K562 (cell line): ENCODE results near the gene CEP78. TPM values are rescaled to one million over a fixed set of nuclear protein-coding genes. Genes with fewer than 3 reads are reported as not detected.

Source experiments
- ATAC-seq: fragments of 200-7000 bp; cut with Tn5 transposase; 3 replicates; pipeline ENCODE4 v1.9.1; 2020; ENCODE audit warnings: moderate library complexity
- BruUV-seq: library from RNA; stranded (reverse); fragments of 400-500 nt; replicated peaks from 2 replicates; lab custom pipeline; 2021; lab: Mats Ljungman, UMichigan
- CTCF ChIA-PET: fragments of 300-600 bp; formaldehyde crosslinking; extraction: SDS; loops from one replicate; lab custom pipeline; 2021; ENCODE audit warnings: low intra/inter-chr PET ratio; lab: Yijun Ruan, JAX
- POLR2A ChIA-PET: fragments of 300-600, 350-650 bp; sonication (Branson Sonifier 250); formaldehyde crosslinking; extraction: SDS; loops from one replicate; lab custom pipeline; 2021; ENCODE audit warnings: antibody characterized with exemption, inconsistent platforms; lab: Yijun Ruan, JAX
- DNase-seq, 4 experiments: peaks; one replicate each; pipeline versions ENCODE4 v3.0.0 to v3.0.0-alpha.2; 2011 to 2018; ENCODE audit warnings: low spot score in 3 of 4, mixed read lengths in 3 of 4; ENCODE audit errors: extremely low read depth in 1 of 4
- FAIRE-seq: peaks from 2 replicates; lab custom pipeline; 2011; peaks lifted over from hg19 to GRCh38; lab: Jason Lieb, UNC
- H2AFZ ChIP-seq: 2 replicates; pipeline ENCODE4 v1.6.0; 2011; ENCODE audit warnings: low read depth, low read length, control low read depth, inconsistent platforms
- H3K27ac ChIP-seq: fragments of 200-600 bp; 3 replicates; pipeline ENCODE4 v1.8.0; 2011; ENCODE audit warnings: low read depth, mild to moderate bottlenecking, control low read depth, inconsistent platforms, low read length, moderate library complexity, mixed read lengths; ENCODE audit errors: extremely low read depth
- H3K27me3 ChIP-seq, 2 experiments: fragments of 300-600 bp in 1 of 2; 2 replicates in 1 of 2; 3 replicates in 1 of 2; pipeline versions ENCODE4 v1.6.0 to v1.8.0; 2011; ENCODE audit warnings: inconsistent platforms in 2 of 2, low read length in 2 of 2, mild to moderate bottlenecking in 1 of 2, mixed read lengths in 1 of 2, moderate library complexity in 1 of 2; ENCODE audit not compliant: control insufficient read depth in 2 of 2, insufficient read depth in 2 of 2
- H3K36me3 ChIP-seq: fragments of 300-600 bp; 3 replicates; pipeline ENCODE4 v1.8.0; 2011; ENCODE audit warnings: mild to moderate bottlenecking, low read length, inconsistent platforms; ENCODE audit not compliant: control insufficient read depth, insufficient read depth
- H3K4me1 ChIP-seq, 2 experiments: fragments of 200-600 bp in 1 of 2; replicated peaks in 1 of 2; 2 replicates in 1 of 2; 3 replicates in 1 of 2; pipeline versions ENCODE4 v1.5.1 to v1.8.0; 2011; ENCODE audit warnings: inconsistent platforms in 2 of 2, low read length in 2 of 2, mild to moderate bottlenecking in 1 of 2, mixed read lengths in 1 of 2, moderate library complexity in 1 of 2; ENCODE audit not compliant: control insufficient read depth in 2 of 2, insufficient read depth in 2 of 2
- H3K4me2 ChIP-seq: 2 replicates; pipeline ENCODE4 v1.6.1; 2011; ENCODE audit warnings: low read length, control low read depth, inconsistent platforms, mixed read lengths; ENCODE audit not compliant: insufficient read depth
- H3K4me3 ChIP-seq: fragments of 200-600 bp; sonication (generic), shearing (Covaris generic); 2 replicates; pipeline ENCODE4 v1.5.1; 2016; ENCODE audit warnings: control low read depth, inconsistent platforms
- H3K79me2 ChIP-seq: fragments of 200-600 bp; 3 replicates; pipeline ENCODE4 v1.8.0; 2011; ENCODE audit warnings: low read length, inconsistent platforms; ENCODE audit not compliant: control insufficient read depth, insufficient read depth
- H3K9ac ChIP-seq, 2 experiments: 2 replicates each; pipeline versions ENCODE4 v1.6.0 to v1.6.1; 2011; ENCODE audit warnings: low read depth in 2 of 2, low read length in 2 of 2, control low read depth in 1 of 2, inconsistent platforms in 1 of 2, mild to moderate bottlenecking in 1 of 2, mixed read lengths in 1 of 2; ENCODE audit not compliant: insufficient read depth in 1 of 2
- H3K9me1 ChIP-seq: one replicate; pipeline ENCODE4 v1.6.0; 2011; ENCODE audit warnings: inconsistent platforms, mild to moderate bottlenecking, low read length, moderate library complexity; ENCODE audit not compliant: control insufficient read depth, insufficient read depth
- H3K9me3 ChIP-seq: replicated peaks from 2 replicates; pipeline ENCODE4 v1.5.1; 2011; ENCODE audit warnings: low read depth, low read length, inconsistent platforms; ENCODE audit not compliant: control insufficient read depth, insufficient read depth
- H4K20me1 ChIP-seq: replicated peaks from 2 replicates; pipeline ENCODE4 v1.6.1; 2011; ENCODE audit warnings: low read length, inconsistent platforms, mixed read lengths; ENCODE audit not compliant: control insufficient read depth, insufficient read depth
- FOXM1 ChIP-seq, 2 experiments: fragments of 450-650 bp in 1 of 2; sonication (generic) in 1 of 2; formaldehyde crosslinking in 1 of 2; IDR thresholded peaks; 2 replicates each; pipeline versions ENCODE4 v1.6.1 to v1.9.0; 2017 to 2022; ENCODE audit warnings: low read depth in 2 of 2, mild to moderate bottlenecking in 2 of 2, missing genetic modification reagents in 1 of 2, moderate library complexity in 1 of 2
- HSF4 ChIP-seq: fragments of 250-450 bp; sonication (Bioruptor Pico); IDR thresholded peaks from 2 replicates; pipeline ENCODE4 v2.1.2; 2022; ENCODE audit warnings: mild to moderate bottlenecking, moderate library complexity, borderline replicate concordance
- NBN ChIP-seq: fragments of 450-650 bp; IDR thresholded peaks from 2 replicates; pipeline ENCODE4 v1.6.1; 2016; ENCODE audit warnings: low read depth, mild to moderate bottlenecking
- RBBP5 ChIP-seq: fragments of 200-600 bp; sonication (generic); IDR thresholded peaks from 2 replicates; pipeline ENCODE4 v1.6.1; 2012; ENCODE audit warnings: borderline replicate concordance, mild to moderate bottlenecking, low read length, control low read depth, inconsistent platforms; ENCODE audit not compliant: insufficient read depth, poor library complexity, severe bottlenecking
- ZBTB26 ChIP-seq: fragments of 450-650 bp; formaldehyde crosslinking; IDR thresholded peaks from 2 replicates; pipeline ENCODE4 v1.4.0; 2022; ENCODE audit warnings: missing genetic modification characterization
- WGBS: fragments of 100-300 bp; shearing (Covaris generic); methylation state at CpG from one replicate; pipeline ENCODE4 v1.1.6; 2016; ENCODE audit warnings: low coverage, mixed read lengths; ENCODE audit not compliant: insufficient coverage; ENCODE audit errors: missing lambda C conversion rate; 5-methylcytosine and 5-hydroxymethylcytosine counted together
- in situ Hi-C: fragments of 300-500 bp; cut with MboI; formaldehyde crosslinking; loops from 4 replicates; pipeline ENCODE4 v1.15.0; 2018; ENCODE audit warnings: inconsistent platforms, mixed read lengths
- intact Hi-C: fragments of 100-400 bp; cut with micrococcal nuclease; formaldehyde crosslinking; loops from 2 replicates; pipeline ENCODE4 v1.14.2; 2022
- polyA plus RNA-seq, 8 experiments: library from polyadenylated mRNA; depleted of rRNA in 4 of 8; stranded (reverse) in 5 of 8; unstranded in 3 of 8; fragments of >200 nt; fragmentation: Nextera tagmentation in 2 of 8; fragmentation: Illumina TruSeq in 1 of 8; extraction: Ambion mirVana in 2 of 8; extraction: Trizol in 1 of 8; gene quantifications; 2 replicates each; pipeline versions ENCODE4 v1.2.1 to v1.2.3, GENCODE V29; 2011 to 2014; ENCODE audit warnings: inconsistent platforms in 1 of 8, missing spikeins in 1 of 8
- total RNA-seq, 7 experiments: library from RNA; depleted of rRNA in 6 of 7; stranded (reverse); fragments of >200 nt in 6 of 7; fragmentation: Illumina TruSeq in 2 of 7; extraction: Trizol in 2 of 7; gene quantifications; 2 replicates each; pipeline versions ENCODE4 v1.2.1 to v1.2.3, GENCODE V29; 2011 to 2021; ENCODE audit warnings: low replicate concordance in 1 of 7

Gene CEP78
- total and polyA plus RNA-seq, 9 of the 15 experiments (the other 6 are each of a cell fraction or from before 2014, with no cell fraction given) = 3.5 to 26.0 (median 21.5) TPM

GRCh38 chr9:78210841-78211301, 25.0 kb upstream of the CEP78 start:
- POLR2A ChIA-PET = interaction anchor here (0.7 kb wide), 1 partner anchor 10 kb away, joined by 3 read pairs; no protein-coding TSS in a partner anchor
- H3K9me1 ChIP-seq = no peaks in the 10 kb centered on the region

More at GRCh38 chr9:78210841-78211301, 25.0 kb upstream of the CEP78 start:
- TF ChIP-seq ZBTB26 (CRISPR knock-in tag) = no peak
- no peak for TF ChIP-seq HSF4 (CRISPR knock-in tag)
- TF ChIP-seq FOXM1 (IDR thresholded peaks at IDR 0.05; ENCODE audit: low read depth) = no peak
- no peak for TF ChIP-seq FOXM1 (CRISPR knock-in tag; IDR thresholded peaks at IDR 0.05; ENCODE audit: low read depth)
- no peak for TF ChIP-seq RBBP5
- TF ChIP-seq NBN = no peak
- Histone ChIP-seq H3K36me3 (no peaks in the 10 kb centered on the region), H3K4me2 (no peak overlapping the region), H3K4me1 (no peaks in the 10 kb centered on the region), H3K4me3 (no peak overlapping the region), H4K20me1 (no peaks in the 10 kb centered on the region), H3K9me3 (no peaks in the 10 kb centered on the region), H2AFZ (no peak overlapping the region), H3K79me2 (no peaks in the 10 kb centered on the region), H3K27me3 (peaks cover 0 to 8% of the 10 kb centered on the region in 2 experiments; a peak in 1 of 5 replicates), H3K27ac (no peak overlapping the region), H3K9ac (no peak overlapping the region)
- DNase-seq = no peak
- in situ Hi-C loops (no loop called here), intact Hi-C loops (no loop called here)
- CTCF ChIA-PET = no interaction called here
- 0% methylated on average over 3 of the region's 4 CpGs for WGBS
- no TSS peak for BruUV-seq
- no peak for ATAC-seq
- no peak for FAIRE-seq
